ES-I3 (cell line): Measurements from ENCODE around the gene PHF2.
A peak's percentile ranks its signal among the peaks of the same experiment; 100 is the strongest.

Experiments
- H3K36me3 ChIP-seq: 2 replicates; pipeline ENCODE4 v1.6.1; 2013; ENCODE audit warnings: mild to moderate bottlenecking, low read length, control low read depth, moderate library complexity; ENCODE audit not compliant: insufficient read depth
- H3K4me1 ChIP-seq: 2 replicates; pipeline ENCODE4 v1.6.1; 2013; ENCODE audit warnings: mild to moderate bottlenecking, control low read depth, low read length; ENCODE audit not compliant: insufficient read depth
- H3K9ac ChIP-seq: 2 replicates; pipeline ENCODE4 v1.6.1; 2013; ENCODE audit warnings: low read depth, mild to moderate bottlenecking, low read length, moderate library complexity
- H3K9me3 ChIP-seq: 2 replicates; pipeline ENCODE4 v1.6.1; 2013; ENCODE audit warnings: mild to moderate bottlenecking, low read length, moderate library complexity; ENCODE audit not compliant: control insufficient read depth, insufficient read depth

The PHF2 gene

DNA sequence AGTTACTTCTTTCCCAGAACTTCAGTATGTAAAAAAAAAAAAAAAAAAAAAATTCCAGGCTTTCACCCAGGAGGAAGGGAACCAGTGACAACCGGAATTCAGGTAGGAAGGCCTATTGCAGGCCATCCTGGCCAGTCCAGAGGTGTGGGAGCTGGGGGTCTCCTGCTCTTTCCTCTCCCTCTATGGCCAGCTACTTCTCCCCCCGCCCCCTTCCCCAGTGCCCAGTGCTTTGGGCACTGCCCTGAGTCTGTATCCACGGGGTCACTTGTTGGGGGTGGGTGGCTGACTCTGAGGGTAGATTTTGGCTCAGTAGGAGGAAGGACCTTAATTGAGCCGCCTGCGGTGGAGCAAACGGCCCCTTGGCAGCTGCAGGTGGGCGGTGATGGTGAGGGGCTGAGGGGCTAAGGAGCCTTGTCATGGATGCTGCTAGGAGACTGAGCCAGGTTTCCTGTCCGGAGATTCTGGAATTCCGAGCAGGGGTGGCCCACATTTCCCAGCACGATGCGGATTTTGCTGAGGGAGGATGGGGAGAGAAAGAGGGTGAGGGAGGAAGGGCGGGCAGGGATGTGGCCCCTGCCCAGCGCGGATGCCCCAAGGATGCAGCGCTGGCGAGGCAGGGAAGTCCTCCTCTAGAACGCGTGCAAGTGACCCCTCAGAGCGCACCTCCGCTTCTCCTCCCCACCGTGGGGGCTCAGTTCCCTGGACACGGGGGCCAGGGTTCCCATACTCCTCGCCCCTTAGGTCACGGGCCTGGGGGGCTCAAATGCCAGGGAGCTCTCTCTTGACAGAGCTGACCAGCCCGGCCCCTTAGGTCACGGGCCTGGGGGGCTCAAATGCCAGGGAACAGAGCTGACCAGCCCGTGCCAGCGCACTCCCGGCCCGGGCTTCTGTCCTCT is 1.2 kb upstream of the PHF2 start:
- H3K36me3 ChIP-seq: no peaks in the 10 kb centered on the region
- no peaks in the 10 kb centered on the region for H3K9me3 ChIP-seq

DNA sequence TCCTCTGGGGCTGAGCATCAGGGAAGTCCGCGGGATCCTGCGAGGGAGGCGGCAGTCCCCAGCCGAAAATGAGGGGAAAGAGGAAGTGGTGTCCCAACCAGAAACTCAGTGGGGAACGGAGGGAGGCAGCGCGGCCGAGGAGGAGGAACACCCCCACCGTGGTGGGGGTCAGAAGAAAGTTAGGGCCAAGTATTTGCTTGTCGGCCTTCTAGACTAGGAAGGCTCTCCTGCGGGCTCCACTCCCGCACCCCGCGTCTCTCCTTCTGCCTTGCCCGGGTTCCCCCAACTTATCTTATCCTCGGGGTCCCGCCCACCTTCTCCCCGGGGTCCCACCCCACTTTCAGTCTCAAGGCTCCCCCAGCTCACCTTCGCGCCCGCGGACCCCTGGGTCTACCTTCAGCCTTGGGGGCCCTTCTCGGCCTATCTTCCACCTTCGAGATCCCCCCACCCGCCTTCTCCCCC is 557 bp upstream of the PHF2 start:
- Histone ChIP-seq H3K4me1 (peaks cover 21% of the 10 kb centered on the region; the same call in 1 of the 2 replicates), H3K9ac (peak overlapping the region; percentile 49; the same call in 1 of the 2 replicates), H3K36me3 (no peaks in the 10 kb centered on the region), H3K9me3 (no peaks in the 10 kb centered on the region)

More for the DNA sequence above, 1.2 kb upstream of the PHF2 start:
- Histone ChIP-seq H3K4me1 (peaks cover 16% of the 10 kb centered on the region; the same call in 1 of the 2 replicates), H3K9ac (peak overlapping the region; percentile 49; the same call in 1 of the 2 replicates)

DNA sequence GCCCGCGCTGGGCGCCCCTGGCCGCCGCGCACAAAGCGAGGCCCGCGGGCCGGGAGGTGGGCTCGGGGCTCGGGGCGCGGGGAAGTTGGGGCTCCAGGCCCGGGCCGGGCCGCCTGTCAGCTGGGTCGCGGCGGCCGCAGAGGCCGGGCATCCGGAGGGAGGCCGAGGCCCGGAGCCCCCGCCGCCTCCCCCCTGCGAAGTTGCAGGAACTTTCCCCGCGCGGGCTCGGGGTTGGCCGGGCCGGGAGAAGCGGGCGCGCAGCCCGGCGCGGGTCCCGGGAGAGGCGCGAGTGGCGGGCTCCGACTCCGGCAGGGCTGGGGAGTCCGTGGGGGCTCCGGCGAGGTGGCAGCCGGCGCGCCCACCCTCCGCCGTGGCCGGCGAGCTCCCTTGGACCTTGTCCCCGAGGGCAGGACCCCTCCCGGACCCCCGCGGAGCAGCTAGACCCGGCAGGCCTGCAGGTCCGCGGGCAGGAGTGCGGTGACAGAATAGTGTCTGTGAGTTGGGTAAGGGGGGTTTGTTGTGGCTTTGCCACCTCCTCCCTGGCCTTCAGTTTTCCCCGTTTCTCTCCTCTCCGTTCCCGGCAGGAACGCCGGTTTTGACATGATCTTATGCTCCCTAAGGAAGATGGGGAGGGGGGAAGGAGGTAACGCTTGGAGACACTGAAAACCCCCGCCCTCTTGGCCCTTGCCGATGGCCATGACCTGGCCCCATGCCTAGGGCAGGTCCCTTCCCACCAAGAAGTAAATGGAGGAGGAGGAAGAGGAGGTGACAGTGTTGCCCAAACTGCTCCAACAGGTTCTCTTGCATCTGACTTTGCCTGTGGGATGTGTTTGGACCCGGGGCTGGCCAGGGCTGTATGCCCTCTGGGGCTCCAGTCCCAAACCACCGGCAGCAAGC is 942 bp downstream of the PHF2 start:
- H3K4me1 ChIP-seq: peaks cover 21% of the 10 kb centered on the region; the same call in 1 of the 2 replicates
- H3K9me3 ChIP-seq: no peaks in the 10 kb centered on the region
- H3K9ac ChIP-seq: peak overlapping the region; percentile 70
- H3K36me3 ChIP-seq: no peaks in the 10 kb centered on the region

DNA sequence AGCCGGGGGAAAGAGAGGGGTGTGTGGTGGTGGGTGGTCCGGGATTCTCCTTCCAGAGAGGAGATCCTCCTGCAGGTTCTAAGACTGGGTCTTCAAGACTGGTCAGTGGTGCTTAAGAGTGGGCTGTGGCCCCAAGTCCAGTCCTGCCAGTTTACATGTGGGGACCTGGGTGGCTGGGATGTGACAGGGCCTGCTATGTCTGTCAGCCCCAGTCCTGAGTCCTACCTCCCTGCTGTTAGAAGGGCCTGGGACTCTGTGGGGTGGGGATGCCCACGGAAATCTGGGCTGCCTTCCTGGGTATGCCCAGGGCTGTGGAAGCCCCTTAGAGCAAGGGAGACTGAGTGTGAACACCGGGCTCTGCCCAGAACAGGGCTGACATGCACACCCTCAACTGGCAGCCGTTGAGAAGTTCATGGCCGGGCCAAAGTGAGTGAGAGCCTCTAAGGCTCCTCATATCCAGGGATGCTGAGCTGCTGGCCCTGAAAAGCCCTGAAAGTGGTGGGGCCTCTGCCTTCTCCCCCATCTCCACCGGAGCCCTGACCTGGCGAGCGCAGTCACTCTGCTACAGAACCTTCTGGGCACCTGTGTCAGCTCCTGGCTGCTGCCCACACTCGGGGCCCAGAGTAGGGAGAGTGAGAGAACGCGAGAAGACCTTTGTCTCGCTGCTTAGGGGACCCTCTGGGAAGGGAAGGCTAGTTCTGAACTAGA is 1.7 kb downstream of the PHF2 start:
- H3K9ac ChIP-seq: peak overlapping the region; percentile 70; the same call in 1 of the 2 replicates
- no peaks in the 10 kb centered on the region for H3K9me3 ChIP-seq
- H3K36me3 ChIP-seq: no peaks in the 10 kb centered on the region
- H3K4me1 ChIP-seq: peaks cover 21% of the 10 kb centered on the region; the same call in 1 of the 2 replicates

DNA sequence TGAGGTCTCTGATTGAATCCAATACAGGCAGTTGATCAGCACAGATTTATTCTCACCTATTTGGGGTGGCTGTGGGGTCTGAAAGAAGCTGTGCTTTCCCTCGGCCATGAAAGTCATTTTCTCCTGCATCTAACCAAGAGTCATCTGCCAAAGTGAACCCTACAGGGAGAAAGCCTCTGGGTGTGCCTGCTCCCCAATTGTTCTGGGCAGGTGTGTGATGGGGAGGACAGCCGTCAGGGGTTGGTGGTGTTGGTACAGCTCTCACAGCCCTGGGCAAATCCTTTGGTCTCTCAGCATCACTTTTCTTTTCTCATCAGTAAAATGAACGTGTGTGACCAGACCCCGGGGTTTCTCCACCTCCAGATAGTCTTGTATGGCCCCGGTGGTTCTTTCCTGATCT is 2.5 kb downstream of the PHF2 start:
- H3K36me3 ChIP-seq: no peaks in the 10 kb centered on the region
- peaks cover 21% of the 10 kb centered on the region; the same call in 1 of the 2 replicates for H3K4me1 ChIP-seq
- H3K9ac ChIP-seq: no peak overlapping the region
- no peaks in the 10 kb centered on the region for H3K9me3 ChIP-seq

DNA sequence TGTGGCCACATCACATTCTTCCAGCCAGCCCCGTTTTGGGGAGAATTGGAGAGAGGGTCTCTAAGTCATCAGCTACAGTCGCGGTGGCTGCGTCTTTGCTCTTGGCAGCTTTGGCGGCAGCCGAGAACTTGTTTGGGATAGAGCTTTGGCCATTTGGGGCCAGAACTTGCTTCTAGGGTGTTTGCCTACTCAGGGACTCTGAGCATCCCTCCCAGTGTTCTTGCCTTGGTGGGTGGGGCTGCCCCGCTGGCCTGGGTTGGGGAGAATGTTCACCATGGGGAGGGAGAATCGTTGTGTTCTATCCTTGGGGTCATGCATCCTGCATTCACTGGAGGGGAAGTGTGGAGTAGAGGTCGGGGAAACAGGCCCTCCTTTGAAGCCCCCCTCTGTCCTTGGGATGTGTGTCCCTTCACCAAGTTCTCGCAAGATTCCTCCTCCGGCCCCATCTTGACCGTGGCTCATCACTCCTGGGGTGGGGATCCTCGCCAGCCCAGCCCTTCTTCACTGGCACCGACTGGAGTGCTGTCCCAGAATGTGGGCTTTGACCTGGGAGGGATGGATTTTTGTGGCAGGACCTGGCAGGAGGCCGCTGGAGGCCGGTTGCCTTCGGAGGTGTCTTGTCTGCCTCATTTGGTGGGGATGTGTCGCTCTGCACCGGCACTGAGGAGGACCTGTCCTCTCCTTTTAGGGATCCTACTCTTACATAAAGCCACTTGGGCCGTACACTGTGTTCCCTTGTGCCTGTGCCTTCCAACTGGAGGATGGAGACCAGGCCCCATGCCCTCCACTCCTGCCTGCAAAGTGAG is 3.5 kb downstream of the PHF2 start:
- H3K36me3 ChIP-seq: no peaks in the 10 kb centered on the region
- H3K9me3 ChIP-seq: no peaks in the 10 kb centered on the region
- no peak overlapping the region for H3K9ac ChIP-seq
- peaks cover 14% of the 10 kb centered on the region; the same call in 1 of the 2 replicates for H3K4me1 ChIP-seq

DNA sequence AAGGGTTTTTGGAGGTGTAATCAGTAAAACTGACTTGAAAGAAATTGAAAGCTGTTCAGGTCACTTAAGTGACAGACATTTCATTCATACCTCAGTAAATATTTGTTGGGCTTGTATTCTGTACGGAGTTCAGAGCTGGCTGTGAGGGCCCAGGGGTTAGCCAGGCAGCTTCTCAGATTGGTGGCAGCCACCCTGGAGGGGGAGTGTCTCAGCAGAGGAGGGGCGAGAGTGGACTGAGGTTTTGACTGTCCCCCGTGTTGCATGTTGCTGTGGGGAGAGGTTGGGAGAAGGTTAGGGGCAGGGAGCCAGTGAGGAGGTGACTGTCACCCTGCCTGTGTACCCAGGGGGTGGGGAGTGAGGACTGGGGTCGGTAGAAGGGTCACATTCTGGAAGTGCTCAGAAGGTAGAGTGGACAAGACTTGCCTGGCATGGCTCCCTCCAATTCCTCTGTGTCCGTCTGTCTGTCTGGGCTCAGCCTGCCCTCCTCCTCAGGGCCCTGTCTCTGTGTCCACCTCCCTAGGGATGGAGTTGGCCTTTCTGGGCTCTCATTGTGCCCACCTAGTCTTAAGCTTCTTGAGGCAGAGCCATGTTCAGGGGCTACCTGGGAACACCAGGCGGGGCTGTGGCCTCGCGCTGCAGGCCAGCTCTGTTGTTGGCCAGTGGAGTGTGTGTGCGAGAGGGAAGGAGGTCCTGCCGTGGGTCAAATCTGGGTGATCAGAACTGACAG is 4.4 kb downstream of the PHF2 start:
- H3K36me3 ChIP-seq: no peaks in the 10 kb centered on the region
- H3K4me1 ChIP-seq: peaks cover 10% of the 10 kb centered on the region; the same call in 1 of the 2 replicates
- no peaks in the 10 kb centered on the region for H3K9me3 ChIP-seq
- H3K9ac ChIP-seq: no peak overlapping the region

DNA sequence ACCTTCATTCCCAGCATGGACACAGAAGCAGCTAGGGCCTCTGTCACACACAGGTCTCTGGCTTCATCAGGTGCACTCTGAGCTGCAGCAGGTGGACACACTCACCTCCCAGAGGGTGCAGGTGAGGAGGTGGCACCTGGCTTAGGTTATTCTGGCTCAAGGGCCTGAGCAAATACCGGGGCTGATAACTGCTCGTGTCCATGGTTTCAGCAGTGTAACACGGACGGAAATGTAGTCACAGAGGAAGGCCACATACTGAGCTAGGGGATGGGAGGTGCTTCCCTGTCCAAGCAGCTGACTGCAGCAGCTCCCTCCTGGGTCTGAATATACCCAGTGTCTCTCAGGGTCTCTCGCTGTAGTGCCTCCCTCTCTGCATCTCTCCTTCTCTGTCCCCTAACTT is 5.7 kb downstream of the PHF2 start:
- Histone ChIP-seq H3K36me3 (no peaks in the 10 kb centered on the region), H3K9ac (no peak overlapping the region), H3K4me1 (peaks cover 10% of the 10 kb centered on the region; the same call in 1 of the 2 replicates), H3K9me3 (no peaks in the 10 kb centered on the region)

DNA sequence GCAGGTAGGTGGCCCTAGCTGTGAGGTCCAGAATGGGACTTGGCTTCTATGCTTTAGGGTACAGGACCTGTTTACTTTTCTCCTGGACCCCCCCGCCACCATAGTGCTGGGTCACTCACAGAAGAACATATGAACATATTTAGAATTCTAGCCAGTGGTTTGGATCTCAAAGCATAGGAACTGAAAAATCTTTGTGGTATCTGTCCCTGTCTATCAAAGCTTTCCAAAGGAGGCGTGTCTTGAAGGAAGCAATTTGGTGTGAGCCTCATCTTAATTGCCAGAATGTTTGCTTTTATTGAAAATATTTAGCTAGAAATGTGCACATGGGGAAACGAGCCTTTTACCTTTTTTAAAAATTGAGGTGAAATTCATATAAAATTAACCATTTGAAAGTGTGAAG is 6.2 kb downstream of the PHF2 start:
- H3K9ac ChIP-seq: no peak overlapping the region
- H3K9me3 ChIP-seq: no peaks in the 10 kb centered on the region
- no peaks in the 10 kb centered on the region for H3K36me3 ChIP-seq
- peaks cover 10% of the 10 kb centered on the region; the same call in 1 of the 2 replicates for H3K4me1 ChIP-seq

DNA sequence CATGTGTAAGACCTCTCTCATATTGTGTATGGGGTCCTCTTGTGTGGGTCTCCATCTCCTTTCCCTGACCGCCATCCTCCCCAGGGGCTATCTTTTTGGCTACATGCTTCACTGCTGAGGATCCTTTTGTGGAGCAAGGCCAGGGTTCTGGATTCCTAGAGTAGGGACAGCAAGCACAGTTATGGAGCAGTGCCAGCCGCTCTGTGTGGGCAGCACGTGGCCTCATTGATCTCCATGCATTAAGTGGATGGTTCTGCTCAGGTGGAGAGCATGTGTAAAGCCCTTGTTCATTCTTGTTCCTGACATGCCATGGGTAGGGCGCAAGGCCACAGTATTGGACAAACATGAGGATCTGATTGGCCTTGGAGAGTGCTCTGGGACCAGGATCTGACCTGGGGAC is 8.9 kb downstream of the PHF2 start:
- no peaks in the 10 kb centered on the region for H3K9me3 ChIP-seq
- H3K4me1 ChIP-seq: 0 out of 2 replicates have a peak, but pooled peaks cover 4% of the 10 kb centered on the region
- H3K9ac ChIP-seq: no peak overlapping the region
- no peaks in the 10 kb centered on the region for H3K36me3 ChIP-seq

DNA sequence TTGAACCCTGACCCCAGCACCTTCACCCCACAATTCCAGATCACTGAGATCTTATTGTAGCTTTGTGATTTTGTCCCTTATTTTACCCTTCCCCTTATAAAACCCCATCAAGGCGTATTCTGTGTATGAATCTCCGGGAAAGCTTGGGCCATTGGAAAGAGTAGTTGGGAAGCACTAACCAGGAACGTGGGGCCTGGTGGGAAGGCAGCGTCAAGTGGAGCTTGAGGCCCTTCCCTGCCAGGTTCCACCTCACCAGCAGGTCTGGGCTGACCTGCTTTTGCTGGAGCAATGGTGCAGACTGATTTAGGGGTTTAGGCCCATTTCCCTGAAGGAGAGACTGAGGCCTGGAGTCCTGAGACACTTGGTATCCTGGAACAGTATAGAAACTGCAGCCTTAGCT is 9.3 kb downstream of the PHF2 start:
- no peaks in the 10 kb centered on the region for H3K36me3 ChIP-seq
- no peaks in the 10 kb centered on the region for H3K9me3 ChIP-seq
- H3K4me1 ChIP-seq: no peaks in the 10 kb centered on the region
- H3K9ac ChIP-seq: no peak overlapping the region

DNA sequence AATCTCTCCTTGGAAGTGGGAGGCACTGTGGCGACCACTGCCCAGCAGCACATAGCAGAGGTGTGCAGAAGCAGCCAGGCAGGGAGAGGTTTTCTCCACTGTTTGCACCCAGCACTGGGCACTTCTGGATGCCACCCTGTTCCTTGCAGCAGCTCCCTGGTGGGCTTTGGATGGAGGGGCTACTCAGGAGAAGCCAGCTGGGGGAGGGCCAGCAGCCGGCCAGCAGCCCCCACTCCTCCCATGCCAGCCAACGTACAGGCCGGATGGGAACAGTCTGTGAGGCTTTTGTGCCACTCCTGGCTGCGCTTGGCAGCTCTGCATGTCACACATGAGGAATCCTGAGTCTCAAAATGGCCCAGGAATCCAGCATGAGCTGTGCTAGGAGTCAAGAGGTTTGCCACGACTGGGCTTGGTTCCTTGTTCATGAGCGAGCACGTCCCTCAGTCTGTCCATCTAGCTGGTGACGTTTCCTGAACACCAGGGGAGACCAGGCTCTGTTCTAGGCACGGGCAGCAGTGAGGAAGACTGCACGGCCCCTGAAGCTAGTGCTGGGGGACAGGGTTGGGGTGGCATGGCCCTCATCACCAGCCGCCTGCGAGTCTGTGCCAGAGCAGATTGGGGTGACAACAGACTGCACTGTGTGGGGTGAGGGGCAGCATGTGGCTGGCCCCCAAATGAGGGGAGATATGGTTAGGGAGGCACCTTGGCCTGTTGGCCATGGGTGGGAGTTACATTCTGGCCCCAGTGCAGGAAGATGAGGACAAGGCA is 10.1 kb downstream of the PHF2 start:
- H3K9ac ChIP-seq: no peak overlapping the region

More for the DNA sequence above, 10.1 kb downstream of the PHF2 start:
- Histone ChIP-seq H3K4me1 (no peaks in the 10 kb centered on the region), H3K36me3 (no peaks in the 10 kb centered on the region), H3K9me3 (no peaks in the 10 kb centered on the region)
